Testis (tissue), 2 donors: Measurements from ENCODE around the gene SNX30.

Experiments
- CTCF ChIP-seq, 3 experiments: fragments of 450-650 bp in 2 of 3; fragments of 200-600 bp in 1 of 3; sonication (generic) in 1 of 3; IDR thresholded peaks; one replicate each; pipeline ENCODE4 v1.5.1; 2016 to 2019; ENCODE audit warnings: antibody characterized with exemption in 3 of 3, mild to moderate bottlenecking in 2 of 3, moderate library complexity in 1 of 3
- POLR2A ChIP-seq: fragments of 450-650 bp; IDR thresholded peaks from one replicate; pipeline ENCODE4 v1.6.1; 2017; ENCODE audit warnings: antibody characterized with exemption, mild to moderate bottlenecking, moderate library complexity

DNA sequence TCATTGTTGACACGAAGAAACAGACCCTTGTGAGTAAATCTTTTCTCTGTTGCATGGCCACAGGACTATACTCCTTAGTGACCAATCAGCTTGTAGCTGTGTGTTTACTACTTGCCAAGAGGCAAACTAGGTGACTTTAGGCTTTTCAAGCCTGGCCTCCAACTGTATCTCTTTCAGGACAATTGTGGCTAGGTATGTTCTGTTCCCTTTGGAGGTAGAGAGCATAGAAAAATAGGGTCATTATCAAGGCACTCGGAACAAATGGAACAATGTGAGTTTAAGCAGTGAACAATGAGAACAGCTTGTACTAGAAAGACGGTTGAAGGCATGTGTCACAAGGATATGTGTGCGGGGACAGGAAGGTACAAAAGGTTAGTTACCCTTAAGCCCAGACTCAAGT is 92.0 kb downstream of the SNX30 start:
- TF ChIP-seq CTCF (IDR thresholded peaks at IDR 0.05), result no peak
- TF ChIP-seq POLR2A, result no peak
